ENCODE data around the gene CYP26C1. TPM values are rescaled to one million over a fixed set of nuclear protein-coding genes. Genes with fewer than 3 reads are reported as not detected.
A peak's percentile ranks its signal among the peaks of the same experiment; 100 is the strongest.

The CYP26C1 gene
- total and polyA plus RNA-seq, 2 experiments from 2014 or later = not detected

DNA sequence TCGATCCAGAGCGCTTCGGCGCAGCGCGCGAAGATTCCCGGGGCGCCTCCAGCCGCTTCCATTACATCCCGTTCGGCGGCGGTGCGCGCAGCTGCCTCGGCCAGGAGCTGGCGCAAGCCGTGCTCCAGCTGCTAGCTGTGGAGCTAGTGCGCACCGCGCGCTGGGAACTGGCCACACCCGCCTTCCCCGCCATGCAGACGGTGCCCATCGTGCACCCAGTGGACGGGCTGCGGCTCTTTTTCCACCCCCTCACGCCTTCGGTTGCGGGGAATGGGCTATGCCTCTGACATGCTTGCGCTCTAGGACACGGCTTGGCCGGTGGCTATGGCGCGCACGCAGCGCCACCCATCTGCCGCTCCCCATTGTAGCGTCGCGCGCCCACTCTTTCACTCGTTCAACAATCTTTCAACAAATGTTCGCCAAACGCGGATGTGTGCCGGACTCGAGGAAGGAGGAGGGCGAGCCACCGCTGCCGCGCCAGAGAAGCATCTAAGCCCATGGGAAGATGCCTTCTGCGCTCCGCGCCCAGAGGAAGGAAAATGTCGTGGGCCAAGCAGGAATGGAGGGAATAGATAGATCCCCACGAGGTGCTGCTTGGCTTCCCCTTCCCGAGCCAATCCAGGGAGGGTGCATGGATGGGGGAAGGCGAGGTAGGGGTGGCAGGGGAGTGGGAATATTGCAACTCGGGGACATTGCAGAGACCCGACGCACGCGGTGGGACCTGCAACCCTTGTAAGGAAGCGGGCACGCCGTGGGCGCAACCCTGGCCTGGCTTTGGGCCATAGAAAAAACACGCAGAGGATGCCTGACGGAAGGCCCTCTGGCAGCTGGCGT lies 8.0 kb downstream of the CYP26C1 start:
- no peak overlapping the region for H2AFZ ChIP-seq
- in situ Hi-C loops (cut with MboI) = no loop called here
- H3K4me2 ChIP-seq (ENCODE audit: unreplicated experiment) = no peak overlapping the region
- no peaks in the 10 kb centered on the region for H3K79me2 ChIP-seq (ENCODE audit: insufficient read depth)
- H4K20me1 ChIP-seq (ENCODE audit: insufficient read depth) = no peaks in the 10 kb centered on the region
- H3K9me3 ChIP-seq (ENCODE audit: low read depth) = no peaks in the 10 kb centered on the region
- no peak overlapping the region for H3K9ac ChIP-seq
- H3K27me3 ChIP-seq (replicated peaks; ENCODE audit: insufficient read depth) = peaks cover 94% of the 10 kb centered on the region
- no peaks in the 10 kb centered on the region for H3F3A ChIP-seq (ENCODE audit: insufficient read depth)
- H3K9me2 ChIP-seq (ENCODE audit: insufficient read depth) = no peaks in the 10 kb centered on the region
- WGBS, 2 experiments (ENCODE audit: low coverage in 1 of 2, low lambda C conversion rate in 2 of 2, missing lambda C conversion rate in 2 of 2) = 3% methylated on average over 62 to 72 of the region's 73 CpGs
- no peaks in the 10 kb centered on the region for H3K36me3 ChIP-seq (ENCODE audit: low read depth)
- peak; percentile 49 for DNase-seq
- H3K4me1 ChIP-seq (ENCODE audit: insufficient read depth) = peaks cover 5% of the 10 kb centered on the region; the same call in 1 of the 2 replicates
- H3K27ac ChIP-seq = no peak overlapping the region
- H3K4me3 ChIP-seq = peak overlapping the region; percentile 43; the same call in 1 of the 2 replicates
- TF ChIP-seq EZH2phosphoT487 (IDR thresholded peaks at IDR 0.05; ENCODE audit: insufficient read depth, low read depth) (no peak), EZH2 (IDR thresholded peaks at IDR 0.05; ENCODE audit: insufficient read depth, poor library complexity, severe bottlenecking) (peak; percentile 32)

DNA sequence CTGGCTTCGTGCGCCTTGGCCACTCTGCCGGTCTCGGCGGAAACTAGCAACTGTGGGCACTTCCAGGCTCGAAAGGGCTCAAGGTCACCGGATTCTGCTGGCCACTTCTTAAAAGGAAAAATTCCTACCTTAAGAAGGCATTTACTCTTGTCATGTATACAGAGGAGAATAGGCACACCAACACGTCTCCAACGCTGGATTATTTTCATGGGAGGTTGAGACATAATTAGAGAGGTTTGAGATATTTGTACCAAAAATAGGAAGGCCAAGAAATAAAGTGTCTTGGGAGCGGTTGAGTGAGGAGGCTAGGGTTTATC lies 8.6 kb downstream of the CYP26C1 start:
- Histone ChIP-seq H3K9me2 (ENCODE audit: insufficient read depth) (no peaks in the 10 kb centered on the region), H3K27ac (no peak overlapping the region), H4K20me1 (ENCODE audit: insufficient read depth) (no peaks in the 10 kb centered on the region), H2AFZ (no peak overlapping the region), H3K4me2 (ENCODE audit: unreplicated experiment) (no peak overlapping the region), H3K27me3 (replicated peaks; ENCODE audit: insufficient read depth) (peaks cover 91% of the 10 kb centered on the region), H3K4me3 (no peak overlapping the region), H3K79me2 (ENCODE audit: insufficient read depth) (no peaks in the 10 kb centered on the region), H3K36me3 (ENCODE audit: low read depth) (no peaks in the 10 kb centered on the region), H3K9me3 (ENCODE audit: low read depth) (no peaks in the 10 kb centered on the region), H3K4me1 (ENCODE audit: insufficient read depth) (peaks cover 5% of the 10 kb centered on the region; the same call in 1 of the 2 replicates), H3F3A (ENCODE audit: insufficient read depth) (no peaks in the 10 kb centered on the region), H3K9ac (no peak overlapping the region)
- 29 to 33% methylated on average over 10 of the region's 10 CpGs for WGBS, 2 experiments (ENCODE audit: low coverage in 1 of 2, low lambda C conversion rate in 2 of 2, missing lambda C conversion rate in 2 of 2)
- DNase-seq = no peak
- in situ Hi-C loops (cut with MboI) = no loop called here
- no peak for TF ChIP-seq EZH2 (IDR thresholded peaks at IDR 0.05; ENCODE audit: insufficient read depth, poor library complexity, severe bottlenecking)
- TF ChIP-seq EZH2phosphoT487 (IDR thresholded peaks at IDR 0.05; ENCODE audit: insufficient read depth, low read depth) = no peak

DNA sequence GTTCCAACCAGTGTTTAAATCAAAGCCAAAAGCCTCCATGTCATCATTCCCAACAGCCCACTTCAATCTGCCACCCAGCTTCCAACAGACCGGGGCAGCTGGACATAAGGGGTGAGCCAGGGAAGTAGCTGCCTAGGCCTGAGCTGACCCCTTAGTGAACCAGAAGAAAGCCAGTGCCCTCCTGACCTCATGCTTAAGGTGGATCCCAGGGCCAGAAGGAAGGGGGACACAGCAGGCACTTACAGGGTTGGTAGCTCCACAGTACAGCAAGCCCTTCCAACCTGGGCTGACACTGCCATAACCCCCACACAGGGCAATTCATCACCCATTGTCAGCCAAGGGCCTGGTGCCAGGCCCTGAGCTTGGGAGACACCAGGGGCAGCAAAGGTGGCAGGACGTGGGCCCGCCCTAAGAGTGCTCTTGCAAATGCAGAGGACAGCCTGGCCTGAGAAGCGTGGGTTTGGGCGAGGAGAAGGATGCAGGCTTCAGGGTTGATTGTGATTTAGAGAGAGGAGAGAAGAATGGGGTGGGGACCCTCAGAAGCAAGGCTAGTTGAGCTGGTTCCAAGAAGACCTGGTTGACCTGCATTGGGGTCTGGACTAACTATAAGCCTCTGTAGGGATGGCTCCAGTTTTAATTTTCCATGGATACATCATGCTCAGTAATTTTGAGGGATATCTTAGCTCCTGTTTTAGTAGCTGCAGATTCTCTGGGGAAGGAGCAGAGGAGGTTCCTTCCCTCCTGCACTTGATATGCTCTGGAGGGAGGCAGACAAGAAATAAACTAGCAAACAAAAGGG lies 10.0 kb downstream of the CYP26C1 start:
- no peaks in the 10 kb centered on the region for H3K9me3 ChIP-seq (ENCODE audit: low read depth)
- H3F3A ChIP-seq (ENCODE audit: insufficient read depth) = no peaks in the 10 kb centered on the region
- in situ Hi-C loops (cut with MboI) = no loop called here
- H3K27me3 ChIP-seq (replicated peaks; ENCODE audit: insufficient read depth) = peaks cover 91% of the 10 kb centered on the region
- WGBS, 2 experiments (ENCODE audit: low coverage in 1 of 2, low lambda C conversion rate in 2 of 2, missing lambda C conversion rate in 2 of 2) = 75 to 76% methylated on average over 5 of the region's 5 CpGs
- H3K27ac ChIP-seq = no peak overlapping the region
- TF ChIP-seq EZH2 (IDR thresholded peaks at IDR 0.05; ENCODE audit: insufficient read depth, poor library complexity, severe bottlenecking) = no peak
- TF ChIP-seq EZH2phosphoT487 (IDR thresholded peaks at IDR 0.05; ENCODE audit: insufficient read depth, low read depth) = no peak
- H2AFZ ChIP-seq = no peak overlapping the region
- no peak overlapping the region for H3K4me2 ChIP-seq (ENCODE audit: unreplicated experiment)
- no peaks in the 10 kb centered on the region for H3K9me2 ChIP-seq (ENCODE audit: insufficient read depth)
- no peaks in the 10 kb centered on the region for H3K36me3 ChIP-seq (ENCODE audit: low read depth)
- no peak overlapping the region for H3K9ac ChIP-seq
- no peak overlapping the region for H3K4me3 ChIP-seq
- no peak for DNase-seq
- H3K4me1 ChIP-seq (ENCODE audit: insufficient read depth) = peaks cover 5% of the 10 kb centered on the region; the same call in 1 of the 2 replicates
- H4K20me1 ChIP-seq (ENCODE audit: insufficient read depth) = no peaks in the 10 kb centered on the region
- H3K79me2 ChIP-seq (ENCODE audit: insufficient read depth) = no peaks in the 10 kb centered on the region

DNA sequence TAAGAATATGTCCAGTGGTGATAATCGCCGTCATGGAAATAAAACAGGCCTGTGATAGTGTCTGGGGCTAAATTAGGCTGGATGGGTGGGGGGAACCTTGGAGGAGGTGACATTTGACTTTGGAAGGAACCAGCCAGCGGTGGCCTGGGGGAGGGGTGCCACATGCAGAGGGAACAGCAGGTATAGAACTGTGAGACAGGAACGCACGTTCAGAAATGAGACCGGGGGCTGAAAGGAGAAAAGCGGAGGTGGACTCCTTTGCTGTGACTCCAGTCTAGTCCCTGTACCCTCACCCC lies 10.5 kb downstream of the CYP26C1 start:
- Histone ChIP-seq H3K4me1 (ENCODE audit: insufficient read depth) (peaks cover 5% of the 10 kb centered on the region; the same call in 1 of the 2 replicates), H3K4me2 (ENCODE audit: unreplicated experiment) (no peak overlapping the region), H3K79me2 (ENCODE audit: insufficient read depth) (no peaks in the 10 kb centered on the region), H3K9me2 (ENCODE audit: insufficient read depth) (no peaks in the 10 kb centered on the region), H3K9me3 (ENCODE audit: low read depth) (no peaks in the 10 kb centered on the region), H3F3A (ENCODE audit: insufficient read depth) (no peaks in the 10 kb centered on the region), H4K20me1 (ENCODE audit: insufficient read depth) (no peaks in the 10 kb centered on the region), H3K4me3 (no peak overlapping the region), H2AFZ (no peak overlapping the region), H3K9ac (no peak overlapping the region), H3K27me3 (replicated peaks; ENCODE audit: insufficient read depth) (peaks cover 90% of the 10 kb centered on the region), H3K36me3 (ENCODE audit: low read depth) (no peaks in the 10 kb centered on the region), H3K27ac (no peak overlapping the region)
- WGBS, 2 experiments (ENCODE audit: low coverage in 1 of 2, low lambda C conversion rate in 2 of 2, missing lambda C conversion rate in 2 of 2) = 66 to 84% methylated on average over 5 to 7 of the region's 7 CpGs
- in situ Hi-C loops (cut with MboI) = no loop called here
- TF ChIP-seq EZH2phosphoT487 (IDR thresholded peaks at IDR 0.05; ENCODE audit: insufficient read depth, low read depth) (no peak), EZH2 (IDR thresholded peaks at IDR 0.05; ENCODE audit: insufficient read depth, poor library complexity, severe bottlenecking) (no peak)
- DNase-seq = no peak
